GM19455 (cell line): Measurements from ENCODE around the gene CCDC190.
"Not testable (repeated sequence)": the region's sequence is repeated elsewhere in the genome, so short reads cannot be mapped to it uniquely, and the experiment has no call there.

Experiments used
- ATAC-seq: cut with Tn5 transposase; IDR thresholded peaks from one replicate; pipeline ENCODE4 v1.9.1; 2021; ENCODE audit not compliant: unreplicated experiment

The CCDC190 gene

GRCh38 chr1:162861101-162861500 is at the start of gene CCDC190:
TSS of gene CCDC190 (minus strand) at chr1:162861175. CDS start at chr1:162859646, 1,529 bp downstream.
- no peak for ATAC-seq

GRCh38 chr1:162910161-162910560 is 49.2 kb upstream of the CCDC190 start:
- ATAC-seq = no peak

GRCh38 chr1:162908780-162909179 is 47.8 kb upstream of the CCDC190 start:
- ATAC-seq = no peak

GRCh38 chr1:162908236-162908635 is 47.3 kb upstream of the CCDC190 start:
- no peak for ATAC-seq

- no peak for ATAC-seq
Measured at GRCh38 chr1:162906485-162906884, 45.5 kb upstream of the CCDC190 start.

GRCh38 chr1:162905174-162906158 is 44.5 kb upstream of the CCDC190 start:
- no peak for ATAC-seq

GRCh38 chr1:162904579-162904978 is 43.6 kb upstream of the CCDC190 start:
- ATAC-seq = no peak

- ATAC-seq = no peak
Measured at GRCh38 chr1:162904023-162904422, 43.0 kb upstream of the CCDC190 start.

GRCh38 chr1:162903246-162903645 is 42.3 kb upstream of the CCDC190 start:
- no peak for ATAC-seq

- no peak for ATAC-seq
Measured at GRCh38 chr1:162902416-162902815, 41.4 kb upstream of the CCDC190 start.

GRCh38 chr1:162901243-162901642 is 40.3 kb upstream of the CCDC190 start:
- no peak for ATAC-seq

- no peak for ATAC-seq
Measured at GRCh38 chr1:162899422-162900146, 38.6 kb upstream of the CCDC190 start.

GRCh38 chr1:162893612-162893908 is 32.6 kb upstream of the CCDC190 start:
- ATAC-seq = no peak

- no peak for ATAC-seq
Measured at GRCh38 chr1:162892906-162893611, 32.1 kb upstream of the CCDC190 start.

- ATAC-seq = no peak
Measured at GRCh38 chr1:162889989-162890388, 29.0 kb upstream of the CCDC190 start.

- ATAC-seq = no peak
Measured at GRCh38 chr1:162886705-162887104, 25.7 kb upstream of the CCDC190 start.

- no peak for ATAC-seq
Measured at GRCh38 chr1:162885265-162885664, 24.3 kb upstream of the CCDC190 start.

GRCh38 chr1:162884831-162885230 is 23.9 kb upstream of the CCDC190 start:
- ATAC-seq = no peak

- ATAC-seq = no peak
Measured at GRCh38 chr1:162882248-162882674, 21.3 kb upstream of the CCDC190 start.

- ATAC-seq = no peak
Measured at GRCh38 chr1:162881590-162881989, 20.6 kb upstream of the CCDC190 start.

GRCh38 chr1:162880617-162881016 is 19.6 kb upstream of the CCDC190 start:
- ATAC-seq = not testable (repeated sequence)
